ENCODE measurements around the gene TACC2. TPM values are rescaled to one million over a fixed set of nuclear protein-coding genes. Genes with fewer than 3 reads are reported as not detected.
A peak's percentile ranks its signal among the peaks of the same experiment; 100 is the strongest.

The TACC2 gene, protein sequence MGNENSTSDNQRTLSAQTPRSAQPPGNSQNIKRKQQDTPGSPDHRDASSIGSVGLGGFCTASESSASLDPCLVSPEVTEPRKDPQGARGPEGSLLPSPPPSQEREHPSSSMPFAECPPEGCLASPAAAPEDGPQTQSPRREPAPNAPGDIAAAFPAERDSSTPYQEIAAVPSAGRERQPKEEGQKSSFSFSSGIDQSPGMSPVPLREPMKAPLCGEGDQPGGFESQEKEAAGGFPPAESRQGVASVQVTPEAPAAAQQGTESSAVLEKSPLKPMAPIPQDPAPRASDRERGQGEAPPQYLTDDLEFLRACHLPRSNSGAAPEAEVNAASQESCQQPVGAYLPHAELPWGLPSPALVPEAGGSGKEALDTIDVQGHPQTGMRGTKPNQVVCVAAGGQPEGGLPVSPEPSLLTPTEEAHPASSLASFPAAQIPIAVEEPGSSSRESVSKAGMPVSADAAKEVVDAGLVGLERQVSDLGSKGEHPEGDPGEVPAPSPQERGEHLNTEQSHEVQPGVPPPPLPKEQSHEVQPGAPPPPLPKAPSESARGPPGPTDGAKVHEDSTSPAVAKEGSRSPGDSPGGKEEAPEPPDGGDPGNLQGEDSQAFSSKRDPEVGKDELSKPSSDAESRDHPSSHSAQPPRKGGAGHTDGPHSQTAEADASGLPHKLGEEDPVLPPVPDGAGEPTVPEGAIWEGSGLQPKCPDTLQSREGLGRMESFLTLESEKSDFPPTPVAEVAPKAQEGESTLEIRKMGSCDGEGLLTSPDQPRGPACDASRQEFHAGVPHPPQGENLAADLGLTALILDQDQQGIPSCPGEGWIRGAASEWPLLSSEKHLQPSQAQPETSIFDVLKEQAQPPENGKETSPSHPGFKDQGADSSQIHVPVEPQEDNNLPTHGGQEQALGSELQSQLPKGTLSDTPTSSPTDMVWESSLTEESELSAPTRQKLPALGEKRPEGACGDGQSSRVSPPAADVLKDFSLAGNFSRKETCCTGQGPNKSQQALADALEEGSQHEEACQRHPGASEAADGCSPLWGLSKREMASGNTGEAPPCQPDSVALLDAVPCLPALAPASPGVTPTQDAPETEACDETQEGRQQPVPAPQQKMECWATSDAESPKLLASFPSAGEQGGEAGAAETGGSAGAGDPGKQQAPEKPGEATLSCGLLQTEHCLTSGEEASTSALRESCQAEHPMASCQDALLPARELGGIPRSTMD (N-terminal part only)
- total RNA-seq (39.9 and 46.2 TPM in 2 replicates), polyA plus RNA-seq (11.1 and 14.4 TPM in 2 replicates), polyA minus RNA-seq (11.6 and 20.8 TPM in 2 replicates), Bru-seq, nascent RNA (percentile 65 among the genes with signal in this experiment), BruChase-seq, experiment 1, labeled RNA remaining after a 6-hour chase (percentile 57 among the genes with signal in this experiment), BruChase-seq, experiment 2, labeled RNA remaining after a 2-hour chase (percentile 60 among the genes with signal in this experiment)
- polyA plus RNA-seq (2011; cell fraction: cytosol; rRNA removed) = 18.4 and 22.0 TPM in 2 replicates
- polyA plus RNA-seq (2011; cell fraction: nucleus; rRNA removed) = 47.9 and 58.5 TPM in 2 replicates
- polyA plus RNA-seq (2012) = 24.3 and 32.8 TPM in 2 replicates
- polyA minus RNA-seq (2011; cell fraction: cytosol; rRNA and poly(A)+ RNA removed) = 11.2 TPM
- polyA minus RNA-seq (2011; cell fraction: nucleus; rRNA and poly(A)+ RNA removed) = 32.5 and 36.4 TPM in 2 replicates
- long read RNA-seq, transcript TACC2-205 (13 exons, 3,281 nt) = major isoform, 5 of 40 reads
- long read RNA-seq, partial matches to known transcripts = 6 of 40 reads
- long read RNA-seq, other reads (novel, unspliced or antisense) = 29 of 40 reads

DNA sequence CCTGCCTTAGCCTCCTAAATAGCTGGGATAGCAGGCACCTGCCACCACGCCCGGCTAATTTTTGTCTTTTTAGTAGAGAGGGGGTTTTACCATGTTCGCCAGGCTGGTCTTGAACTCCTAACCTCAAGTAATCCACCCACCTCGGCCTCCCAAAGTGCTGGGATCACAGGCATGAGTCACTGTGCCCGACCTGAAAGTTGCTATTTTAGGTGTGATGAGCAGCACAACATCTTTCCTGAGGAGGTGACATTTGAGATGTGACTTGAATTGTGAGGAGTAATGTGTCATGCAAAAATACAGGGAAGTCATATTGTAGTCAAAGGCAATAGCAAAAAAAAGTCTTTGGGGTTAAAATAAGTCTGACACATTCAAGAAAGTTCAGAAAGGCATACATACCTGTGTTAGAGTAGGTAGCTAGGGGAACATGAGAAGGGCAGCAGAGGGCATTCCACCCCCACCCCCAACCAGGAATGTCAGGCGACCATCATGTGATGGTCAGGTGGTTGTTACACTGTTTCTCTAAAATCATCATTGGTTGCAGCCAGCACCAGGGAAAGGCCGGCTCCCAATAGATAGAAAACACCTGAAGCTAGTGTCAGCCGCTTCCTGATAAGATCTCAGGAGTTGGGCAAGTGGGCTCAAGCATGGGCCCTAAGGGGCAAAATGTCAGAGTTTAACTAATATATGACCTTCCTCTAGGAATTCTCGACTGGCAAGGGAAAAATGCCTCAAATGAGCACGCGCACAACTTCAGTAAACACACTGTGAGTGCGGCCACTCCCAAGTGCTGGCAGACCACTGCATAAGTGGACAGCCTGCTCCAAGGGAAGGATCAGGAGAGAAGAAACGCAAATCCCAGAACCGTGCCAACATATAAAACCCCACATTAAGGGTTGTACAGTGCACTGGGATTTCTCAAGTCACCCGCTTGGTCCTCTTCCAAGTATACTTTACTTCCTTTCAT lies at the start of gene TACC2:
Gene TACC2 (plus strand): TSS at position 803 of the 964 bp plus-strand sequence. CDS start 32,819 bp downstream, outside the sequence.
- Histone ChIP-seq H2AFZ (ENCODE audit: low read depth, low read length) (no peak within 1 kb of the TSS), H3K9me3 (replicated peaks; ENCODE audit: control insufficient read depth, insufficient read depth, low read length) (peaks cover 3% of the 10 kb centered on the region), H3K4me1 (ENCODE audit: control insufficient read depth, extremely low read depth, insufficient read depth, low read length) (no peaks in the 10 kb centered on the region), H3K9me1 (replicated peaks; ENCODE audit: control insufficient read depth, extremely low read depth, insufficient read depth, low read length) (no peaks in the 10 kb centered on the region), H3K79me2 (ENCODE audit: control insufficient read depth, insufficient read depth, low read length) (no peaks in the 10 kb centered on the region), H3K4me2 (ENCODE audit: insufficient read depth, low read length) (no peak within 1 kb of the TSS), H3K36me3 (ENCODE audit: control insufficient read depth in 2 of 2, extremely low read depth in 1 of 2, insufficient read depth in 2 of 2, low read length in 2 of 2) (no peaks in the 10 kb centered on the region), H3K27ac (ENCODE audit: insufficient read depth, low read depth, low read length) (no peak within 1 kb of the TSS), H3K4me3 (replicated peaks in 1 of 3; ENCODE audit: insufficient read depth in 1 of 3, low read depth in 1 of 3, low read length in 3 of 3) (no peak within 1 kb of the TSS), H4K20me1 (replicated peaks; ENCODE audit: control insufficient read depth, extremely low read depth, insufficient read depth, low read length) (no peaks in the 10 kb centered on the region), H3K27me3 (ENCODE audit: control insufficient read depth in 2 of 2, insufficient read depth in 2 of 2, low read length in 2 of 2) (no peaks in the 10 kb centered on the region), H3K9ac (replicated peaks; ENCODE audit: extremely low read depth, insufficient read depth, low read length) (no peak within 1 kb of the TSS)
- intact Hi-C loops (cut with micrococcal nuclease) = no loop called here
- BruUV-seq (replicated peaks) = no TSS peak
- TF ChIP-seq FOS (IDR thresholded peaks at IDR 0.05; ENCODE audit: borderline replicate concordance, insufficient read depth, low read length) (no peak), POLR2AphosphoS5 (IDR thresholded peaks at IDR 0.05; ENCODE audit: insufficient read depth, low read depth, low read length) (no peak), JUN (IDR thresholded peaks at IDR 0.05; ENCODE audit: borderline replicate concordance, insufficient read depth, insufficient read length, low read depth) (no peak), MYC (IDR thresholded peaks at IDR 0.05; ENCODE audit: low read depth, low read length) (no peak), POLR2A (IDR thresholded peaks at IDR 0.05; ENCODE audit: low read depth, low read length) (no peak)
- TF ChIP-seq, protein P1, sequence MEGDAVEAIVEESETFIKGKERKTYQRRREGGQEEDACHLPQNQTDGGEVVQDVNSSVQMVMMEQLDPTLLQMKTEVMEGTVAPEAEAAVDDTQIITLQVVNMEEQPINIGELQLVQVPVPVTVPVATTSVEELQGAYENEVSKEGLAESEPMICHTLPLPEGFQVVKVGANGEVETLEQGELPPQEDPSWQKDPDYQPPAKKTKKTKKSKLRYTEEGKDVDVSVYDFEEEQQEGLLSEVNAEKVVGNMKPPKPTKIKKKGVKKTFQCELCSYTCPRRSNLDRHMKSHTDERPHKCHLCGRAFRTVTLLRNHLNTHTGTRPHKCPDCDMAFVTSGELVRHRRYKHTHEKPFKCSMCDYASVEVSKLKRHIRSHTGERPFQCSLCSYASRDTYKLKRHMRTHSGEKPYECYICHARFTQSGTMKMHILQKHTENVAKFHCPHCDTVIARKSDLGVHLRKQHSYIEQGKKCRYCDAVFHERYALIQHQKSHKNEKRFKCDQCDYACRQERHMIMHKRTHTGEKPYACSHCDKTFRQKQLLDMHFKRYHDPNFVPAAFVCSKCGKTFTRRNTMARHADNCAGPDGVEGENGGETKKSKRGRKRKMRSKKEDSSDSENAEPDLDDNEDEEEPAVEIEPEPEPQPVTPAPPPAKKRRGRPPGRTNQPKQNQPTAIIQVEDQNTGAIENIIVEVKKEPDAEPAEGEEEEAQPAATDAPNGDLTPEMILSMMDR (IDR thresholded peaks at IDR 0.05; ENCODE audit: extremely low read depth in 1 of 2, insufficient read depth in 1 of 2, low read depth in 1 of 2, low read length in 2 of 2) = no peak
- TF ChIP-seq, protein P2, sequence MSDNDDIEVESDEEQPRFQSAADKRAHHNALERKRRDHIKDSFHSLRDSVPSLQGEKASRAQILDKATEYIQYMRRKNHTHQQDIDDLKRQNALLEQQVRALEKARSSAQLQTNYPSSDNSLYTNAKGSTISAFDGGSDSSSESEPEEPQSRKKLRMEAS (IDR thresholded peaks at IDR 0.05; ENCODE audit: insufficient read depth, insufficient read length) = no peak
- ChIA-PET POLR2A (no interaction called here), CTCF (no interaction called here)
- dilution Hi-C loops (cut with MboI; ENCODE audit: extremely low pct_ligation_motif_present, low sequenced_read_pairs) = no loop called here
- DNase-seq (ENCODE audit: low read depth, low spot score) = no peak
- no peak for FAIRE-seq
